HCT116 (cell line): Measurements from ENCODE around the gene NPDC1.

Source experiments
- CEBPB ChIP-seq: IDR thresholded peaks from 2 replicates; pipeline ENCODE4 v1.6.1; 2012; ENCODE audit warnings: low read depth
- ELF1 ChIP-seq: IDR thresholded peaks from 2 replicates; pipeline ENCODE4 v1.6.1; 2012; ENCODE audit warnings: low read depth, borderline replicate concordance
- EZH2 ChIP-seq: fragments of 200-600 bp; sonication (generic); IDR thresholded peaks from 2 replicates; pipeline ENCODE4 v1.6.1; 2017; ENCODE audit warnings: antibody characterized with exemption, mixed run types
- EZH2phosphoT487 ChIP-seq: fragments of 200-600 bp; IDR thresholded peaks from 2 replicates; pipeline ENCODE4 v1.6.1; 2018; ENCODE audit warnings: antibody characterized with exemption, borderline replicate concordance
- JUND ChIP-seq: IDR thresholded peaks from 2 replicates; pipeline ENCODE4 v1.6.1; 2012
- POLR2A ChIP-seq: IDR thresholded peaks from 2 replicates; pipeline ENCODE4 v1.7.0; 2011; ENCODE audit warnings: borderline replicate concordance; ENCODE audit not compliant: insufficient read depth, insufficient read length; ENCODE audit errors: extremely low read depth
- RAD21 ChIP-seq: IDR thresholded peaks from 2 replicates; pipeline ENCODE4 v1.6.1; 2012; ENCODE audit warnings: low read depth, mild to moderate bottlenecking
- SP1 ChIP-seq: IDR thresholded peaks from 2 replicates; pipeline ENCODE4 v1.6.1; 2012; ENCODE audit warnings: low read depth
- SRF ChIP-seq: IDR thresholded peaks from 2 replicates; pipeline ENCODE4 v1.6.1; 2012; ENCODE audit warnings: low read depth
- YY1 ChIP-seq: IDR thresholded peaks from 2 replicates; pipeline ENCODE4 v1.6.1; 2011; ENCODE audit warnings: low read length, low read depth, moderate library complexity, mild to moderate bottlenecking; ENCODE audit not compliant: insufficient replicate concordance; ENCODE audit errors: extremely low read depth
- ZNF274 ChIP-seq: fragments of 200-500 bp; sonication (Bioruptor generic); IDR thresholded peaks from 2 replicates; pipeline ENCODE4 v1.6.1; 2014; ENCODE audit warnings: mild to moderate bottlenecking, low read depth, low read length, inconsistent platforms
- TF ChIP-seq, protein P1 (sequence below), 3 experiments: fragments of 200-600 bp in 1 of 3; sonication (generic) in 1 of 3; IDR thresholded peaks in 2 of 3; conservative IDR thresholded peaks in 1 of 3; 2 replicates each; pipeline ENCODE4 v1.5.1; 2012 to 2017; ENCODE audit warnings: low read depth in 2 of 3, low read length in 2 of 3, antibody characterized with exemption in 1 of 3, borderline replicate concordance in 1 of 3, control low read depth in 1 of 3, mild to moderate bottlenecking in 1 of 3, mixed read lengths in 1 of 3, mixed run types in 1 of 3, moderate library complexity in 1 of 3; ENCODE audit not compliant: insufficient read depth in 1 of 3
- TF ChIP-seq, protein P2 (sequence below): IDR thresholded peaks from 2 replicates; pipeline ENCODE4 v1.6.1; 2012

DNA sequence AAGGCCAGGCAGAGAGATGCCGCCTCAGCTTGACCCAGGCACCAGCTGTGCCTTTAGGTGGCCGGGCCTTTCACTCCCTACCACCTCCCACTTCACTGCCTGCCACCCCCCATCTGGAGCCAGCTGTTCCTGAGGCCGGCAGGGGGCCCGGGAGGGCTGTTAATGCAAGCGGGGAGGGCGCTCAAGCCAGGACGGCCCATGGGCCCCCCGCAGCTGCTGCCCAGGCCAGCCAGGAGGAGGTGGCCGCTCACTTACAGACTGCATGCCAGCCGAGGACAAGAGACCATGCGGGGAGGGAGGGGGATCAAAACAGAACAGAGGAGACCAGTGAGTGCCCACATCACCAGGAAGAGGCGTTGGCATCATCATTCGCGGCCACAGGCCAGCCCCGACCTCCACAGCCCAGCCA lies 22.4 kb downstream of the NPDC1 start:
- TF ChIP-seq, protein P1, sequence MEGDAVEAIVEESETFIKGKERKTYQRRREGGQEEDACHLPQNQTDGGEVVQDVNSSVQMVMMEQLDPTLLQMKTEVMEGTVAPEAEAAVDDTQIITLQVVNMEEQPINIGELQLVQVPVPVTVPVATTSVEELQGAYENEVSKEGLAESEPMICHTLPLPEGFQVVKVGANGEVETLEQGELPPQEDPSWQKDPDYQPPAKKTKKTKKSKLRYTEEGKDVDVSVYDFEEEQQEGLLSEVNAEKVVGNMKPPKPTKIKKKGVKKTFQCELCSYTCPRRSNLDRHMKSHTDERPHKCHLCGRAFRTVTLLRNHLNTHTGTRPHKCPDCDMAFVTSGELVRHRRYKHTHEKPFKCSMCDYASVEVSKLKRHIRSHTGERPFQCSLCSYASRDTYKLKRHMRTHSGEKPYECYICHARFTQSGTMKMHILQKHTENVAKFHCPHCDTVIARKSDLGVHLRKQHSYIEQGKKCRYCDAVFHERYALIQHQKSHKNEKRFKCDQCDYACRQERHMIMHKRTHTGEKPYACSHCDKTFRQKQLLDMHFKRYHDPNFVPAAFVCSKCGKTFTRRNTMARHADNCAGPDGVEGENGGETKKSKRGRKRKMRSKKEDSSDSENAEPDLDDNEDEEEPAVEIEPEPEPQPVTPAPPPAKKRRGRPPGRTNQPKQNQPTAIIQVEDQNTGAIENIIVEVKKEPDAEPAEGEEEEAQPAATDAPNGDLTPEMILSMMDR (IDR thresholded peaks at IDR 0.05 in 2 of 3, conservative IDR thresholded peaks at IDR 0.05 in 1 of 3; ENCODE audit: borderline replicate concordance in 1 of 3, insufficient read depth in 1 of 3, low read depth in 2 of 3, low read length in 2 of 3): no peak
- TF ChIP-seq POLR2A: no peak
- TF ChIP-seq ELF1: no peak
- TF ChIP-seq JUND: no peak
- no peak for TF ChIP-seq RAD21
- TF ChIP-seq EZH2: no peak
- TF ChIP-seq, protein P2, sequence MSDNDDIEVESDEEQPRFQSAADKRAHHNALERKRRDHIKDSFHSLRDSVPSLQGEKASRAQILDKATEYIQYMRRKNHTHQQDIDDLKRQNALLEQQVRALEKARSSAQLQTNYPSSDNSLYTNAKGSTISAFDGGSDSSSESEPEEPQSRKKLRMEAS: no peak
- TF ChIP-seq SP1: no peak
- no peak for TF ChIP-seq CEBPB
- TF ChIP-seq EZH2phosphoT487: no peak
- no peak for TF ChIP-seq YY1
- no peak for TF ChIP-seq ZNF274
- no peak for TF ChIP-seq SRF
